Natural killer cell (primary cell): ENCODE measurements around the gene SLC12A4. TPM values are rescaled to one million over a fixed set of nuclear protein-coding genes. Genes with fewer than 3 reads are reported as not detected.

Source experiments
- ATAC-seq, 3 donors: fragments of 150-1000 bp in 2 of 3; fragments of 200-7000 bp in 1 of 3; cut with Tn5 transposase; 1 replicate in 1 of 3; 2 replicates in 2 of 3; pipeline ENCODE4 v1.10.0; 2021; ENCODE audit warnings: mild to moderate bottlenecking in 2 of 3, moderate library complexity in 2 of 3
- DNase-seq, 2 donors: peaks; one replicate each; pipeline versions ENCODE4 v3.0.0 to v3.0.0-alpha.2; 2013 to 2021; ENCODE audit warnings: mixed read lengths in 1 of 2
- H3K27ac ChIP-seq: one replicate; pipeline ENCODE4 v1.5.1; 2013; ENCODE audit warnings: mild to moderate bottlenecking, low read length
- H3K27me3 ChIP-seq: one replicate; pipeline ENCODE4 v1.6.1; 2013; ENCODE audit warnings: low read length; ENCODE audit not compliant: control insufficient read depth, insufficient read depth
- H3K36me3 ChIP-seq: one replicate; pipeline ENCODE4 v1.6.1; 2013; ENCODE audit warnings: low read length; ENCODE audit not compliant: control insufficient read depth, insufficient read depth
- H3K4me1 ChIP-seq: one replicate; pipeline ENCODE4 v1.6.1; 2013; ENCODE audit warnings: low read length; ENCODE audit not compliant: control insufficient read depth, insufficient read depth
- H3K4me3 ChIP-seq: one replicate; pipeline ENCODE4 v1.5.1; 2013; ENCODE audit warnings: low read length
- H3K9me3 ChIP-seq: one replicate; pipeline ENCODE4 v1.6.1; 2013; ENCODE audit warnings: low read length; ENCODE audit not compliant: control insufficient read depth, insufficient read depth
- H3K27ac Mint-ChIP-seq, 2 donors: one replicate each; pipeline ENCODE4 v1.8.0; 2022; ENCODE audit warnings: mild to moderate bottlenecking in 2 of 2, mixed read lengths in 2 of 2, moderate library complexity in 1 of 2
- H3K27me3 Mint-ChIP-seq, 2 donors: one replicate each; pipeline ENCODE4 v1.8.0; 2022; ENCODE audit warnings: low read depth in 2 of 2, mixed read lengths in 2 of 2
- H3K36me3 Mint-ChIP-seq: one replicate; pipeline ENCODE4 v1.8.0; 2022; ENCODE audit warnings: mixed read lengths
- H3K4me1 Mint-ChIP-seq, 2 donors: one replicate each; pipeline ENCODE4 v1.8.0; 2022; ENCODE audit warnings: mixed read lengths in 2 of 2
- H3K4me3 Mint-ChIP-seq: one replicate; pipeline ENCODE4 v1.8.0; 2022; ENCODE audit warnings: mild to moderate bottlenecking, moderate library complexity, mixed read lengths
- H3K9me3 Mint-ChIP-seq, 2 donors: one replicate each; pipeline ENCODE4 v1.8.0; 2022; ENCODE audit warnings: mixed read lengths in 2 of 2
- WGBS: methylation state at CpG from one replicate; pipeline ENCODE4 v1.1.7; 2013; ENCODE audit warnings: missing lambda C conversion rate; ENCODE audit not compliant: insufficient coverage; 5-methylcytosine and 5-hydroxymethylcytosine counted together
- intact Hi-C: fragments of 100-400 bp; cut with micrococcal nuclease; formaldehyde crosslinking; loops from one replicate; pipeline ENCODE4 v1.14.2; 2022
- total RNA-seq, 4 donors: library from RNA; stranded (reverse); fragments of 120-200 nt in 1 of 4; gene quantifications; one replicate each; pipeline versions ENCODE4 v1.2.3 to v1.2.4, GENCODE V29; 2013 to 2022
- TF ChIP-seq, protein P1 (sequence below): fragments of 200-600 bp; IDR thresholded peaks from one replicate; pipeline ENCODE4 v1.8.0; 2022; ENCODE audit warnings: antibody characterized with exemption

SLC12A4 gene
- total RNA-seq, 3 donors from 2014 or later (not counting 1 experiment from before 2014, with no cell fraction given): 30.0 to 47.0 (median 30.5) TPM

DNA sequence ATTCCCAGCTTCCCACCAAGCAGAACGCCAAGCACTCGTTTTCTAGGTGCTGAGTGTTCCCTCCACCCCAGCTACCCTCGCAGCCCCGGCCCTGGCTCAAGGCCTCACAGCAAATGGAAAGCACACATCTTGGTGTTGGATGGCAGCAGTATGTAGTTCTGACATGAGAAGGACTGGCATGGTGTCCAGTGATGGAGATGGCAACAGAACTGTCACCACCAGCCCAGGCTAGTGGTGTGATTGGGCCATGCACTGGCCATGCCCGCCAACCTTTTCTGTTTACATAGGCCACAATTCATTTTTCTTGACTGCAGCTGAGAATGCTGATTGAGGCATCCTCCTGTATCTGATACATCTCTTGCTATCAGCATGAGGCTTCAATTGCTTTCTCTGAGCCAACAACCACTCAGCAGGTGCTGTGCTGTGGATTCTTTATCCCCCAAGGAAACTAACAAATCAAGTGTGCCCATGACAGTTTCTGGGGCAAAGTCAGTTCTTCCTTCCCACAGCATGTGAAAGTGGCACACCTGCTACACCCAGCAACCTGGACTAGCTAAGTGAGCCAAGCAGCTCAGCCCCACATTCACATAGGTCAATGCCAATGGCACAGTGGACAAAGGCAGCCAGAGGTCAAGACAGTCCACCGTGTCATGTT lies 3.8 kb downstream of the SLC12A4 start:
- Histone ChIP-seq H3K4me3 (no peak overlapping the region), H3K36me3 (peaks cover 17% of the 10 kb centered on the region), H3K9me3 (no peaks in the 10 kb centered on the region), H3K27ac (no peak overlapping the region), H3K4me1 (peaks cover 26% of the 10 kb centered on the region), H3K27me3 (no peaks in the 10 kb centered on the region)
- Mint-ChIP-seq H3K4me3 (no peak overlapping the region), H3K36me3 (no peaks in the 10 kb centered on the region), H3K9me3 (no peaks in the 10 kb centered on the region), H3K27ac (no peak overlapping the region), H3K27me3 (no peaks in the 10 kb centered on the region), H3K4me1 (peaks cover 22 to 24% of the 10 kb centered on the region in 2 donors)
- intact Hi-C loops: no loop called here
- TF ChIP-seq, protein P1, sequence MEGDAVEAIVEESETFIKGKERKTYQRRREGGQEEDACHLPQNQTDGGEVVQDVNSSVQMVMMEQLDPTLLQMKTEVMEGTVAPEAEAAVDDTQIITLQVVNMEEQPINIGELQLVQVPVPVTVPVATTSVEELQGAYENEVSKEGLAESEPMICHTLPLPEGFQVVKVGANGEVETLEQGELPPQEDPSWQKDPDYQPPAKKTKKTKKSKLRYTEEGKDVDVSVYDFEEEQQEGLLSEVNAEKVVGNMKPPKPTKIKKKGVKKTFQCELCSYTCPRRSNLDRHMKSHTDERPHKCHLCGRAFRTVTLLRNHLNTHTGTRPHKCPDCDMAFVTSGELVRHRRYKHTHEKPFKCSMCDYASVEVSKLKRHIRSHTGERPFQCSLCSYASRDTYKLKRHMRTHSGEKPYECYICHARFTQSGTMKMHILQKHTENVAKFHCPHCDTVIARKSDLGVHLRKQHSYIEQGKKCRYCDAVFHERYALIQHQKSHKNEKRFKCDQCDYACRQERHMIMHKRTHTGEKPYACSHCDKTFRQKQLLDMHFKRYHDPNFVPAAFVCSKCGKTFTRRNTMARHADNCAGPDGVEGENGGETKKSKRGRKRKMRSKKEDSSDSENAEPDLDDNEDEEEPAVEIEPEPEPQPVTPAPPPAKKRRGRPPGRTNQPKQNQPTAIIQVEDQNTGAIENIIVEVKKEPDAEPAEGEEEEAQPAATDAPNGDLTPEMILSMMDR: no peak
- no peak for DNase-seq
- 92% methylated on average over 6 of the region's 6 CpGs for WGBS
- no peak for ATAC-seq

DNA sequence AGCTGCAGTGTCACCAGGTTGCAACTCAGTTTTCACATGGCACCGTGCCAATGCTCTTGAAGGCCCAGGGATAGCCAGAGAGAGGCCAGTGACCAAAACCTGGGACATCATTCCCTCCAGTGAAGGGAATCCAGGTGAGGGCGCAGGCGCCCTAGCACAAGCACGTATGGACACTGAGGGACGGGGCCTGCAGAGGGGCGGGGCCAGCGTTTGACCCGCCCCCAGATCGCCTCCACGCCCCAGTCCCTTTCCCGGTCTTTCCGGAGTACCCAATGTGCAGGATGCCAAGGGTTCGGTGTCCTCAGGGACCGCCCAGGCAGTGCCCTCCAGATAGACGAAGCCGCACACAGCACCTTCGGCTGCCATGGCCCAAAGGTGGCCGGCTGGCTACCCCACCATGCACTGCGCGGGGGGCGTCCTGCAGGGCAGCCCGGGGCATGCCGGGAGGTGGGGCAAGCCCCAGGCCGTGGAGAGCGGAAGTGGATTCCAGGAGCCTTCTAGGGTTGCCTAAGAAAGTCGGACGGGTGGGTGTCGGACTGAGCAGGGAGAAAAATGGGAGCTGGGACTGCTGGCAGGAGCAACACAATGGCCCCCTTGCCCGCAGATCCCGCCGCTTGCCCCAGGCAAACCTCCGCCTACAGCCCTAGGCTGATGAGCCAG lies 4.6 kb downstream of the SLC12A4 start:
- Mint-ChIP-seq H3K27ac (no peak overlapping the region), H3K27me3 (no peaks in the 10 kb centered on the region), H3K4me1 (peaks cover 16 to 17% of the 10 kb centered on the region in 2 donors), H3K4me3 (no peak overlapping the region), H3K9me3 (no peaks in the 10 kb centered on the region), H3K36me3 (no peaks in the 10 kb centered on the region)
- no peak overlapping the region for H3K27ac ChIP-seq
- ATAC-seq (no peak), DNase-seq (no peak)
- TF ChIP-seq, protein P1: no peak
- 93% methylated on average over 32 of the region's 32 CpGs for WGBS
- H3K36me3 ChIP-seq: peaks cover 19% of the 10 kb centered on the region
- intact Hi-C loops: no loop called here
- no peaks in the 10 kb centered on the region for H3K27me3 ChIP-seq
- peaks cover 18% of the 10 kb centered on the region for H3K4me1 ChIP-seq
- no peak overlapping the region for H3K4me3 ChIP-seq
- no peaks in the 10 kb centered on the region for H3K9me3 ChIP-seq

- intact Hi-C loops: no loop called here
- Histone ChIP-seq H3K36me3 (peaks cover 19% of the 10 kb centered on the region), H3K27ac (no peak overlapping the region), H3K4me3 (no peak overlapping the region), H3K4me1 (peaks cover 18% of the 10 kb centered on the region), H3K9me3 (no peaks in the 10 kb centered on the region), H3K27me3 (no peaks in the 10 kb centered on the region)
- TF ChIP-seq, protein P1: no peak
- Mint-ChIP-seq H3K4me1 (peaks cover 16 to 17% of the 10 kb centered on the region in 2 donors), H3K36me3 (no peaks in the 10 kb centered on the region), H3K27ac (no peak overlapping the region), H3K27me3 (no peaks in the 10 kb centered on the region), H3K4me3 (no peak overlapping the region), H3K9me3 (no peaks in the 10 kb centered on the region)
- WGBS: 94% methylated on average over 2 of the region's 2 CpGs
- DNase-seq: no peak
- ATAC-seq: no peak
Observed at GRCh38 chr16:67963292-67963661, 5.2 kb downstream of the SLC12A4 start.
